ELR (cell line): Measurements from ENCODE around the gene CHST15.

Experiments
- DNase-seq: peaks from one replicate; pipeline ENCODE4 v3.0.0-alpha.2; 2015; ENCODE audit warnings: low read depth

Gene CHST15

DNA sequence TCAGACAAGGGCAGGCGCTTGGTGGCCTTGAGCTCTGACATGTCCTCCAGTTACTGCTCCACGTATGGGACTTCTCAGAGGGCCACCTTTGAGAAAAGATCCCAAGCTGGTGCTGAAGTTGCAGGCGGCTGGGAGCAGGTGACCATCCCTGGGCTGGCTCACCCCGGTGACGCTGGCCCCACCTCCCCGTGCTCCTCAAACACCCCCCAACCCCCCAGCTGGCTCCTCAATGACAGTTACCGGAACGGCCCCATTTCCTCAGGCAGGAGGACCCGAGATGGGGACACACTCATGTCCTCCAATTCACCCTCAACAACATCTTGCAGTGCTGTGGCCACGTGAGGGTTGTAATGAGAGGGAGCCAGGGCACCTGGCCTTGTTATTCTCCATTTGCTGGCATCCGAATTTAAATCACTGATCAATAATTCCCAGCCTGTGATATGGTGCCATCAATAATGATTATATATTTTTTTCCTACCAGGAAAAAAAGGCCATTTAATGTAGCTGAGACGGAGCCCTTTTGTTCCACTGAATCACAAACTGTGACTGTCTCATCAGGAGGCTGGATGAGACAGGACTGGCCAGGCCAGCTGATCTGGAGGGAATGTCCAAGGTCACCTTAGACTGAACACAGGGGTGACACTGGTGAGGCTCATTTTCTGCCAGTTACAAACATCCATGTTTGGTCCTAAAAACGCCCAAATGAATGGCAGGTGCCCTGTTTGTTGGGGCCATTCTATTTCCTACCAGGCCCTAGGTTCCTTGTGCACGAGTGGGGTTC lies 64.5 kb downstream of the CHST15 start:
- DNase-seq = no peak

GRCh38 chr10:124027651-124028050 lies 65.7 kb downstream of the CHST15 start:
- no peak for DNase-seq

DNA sequence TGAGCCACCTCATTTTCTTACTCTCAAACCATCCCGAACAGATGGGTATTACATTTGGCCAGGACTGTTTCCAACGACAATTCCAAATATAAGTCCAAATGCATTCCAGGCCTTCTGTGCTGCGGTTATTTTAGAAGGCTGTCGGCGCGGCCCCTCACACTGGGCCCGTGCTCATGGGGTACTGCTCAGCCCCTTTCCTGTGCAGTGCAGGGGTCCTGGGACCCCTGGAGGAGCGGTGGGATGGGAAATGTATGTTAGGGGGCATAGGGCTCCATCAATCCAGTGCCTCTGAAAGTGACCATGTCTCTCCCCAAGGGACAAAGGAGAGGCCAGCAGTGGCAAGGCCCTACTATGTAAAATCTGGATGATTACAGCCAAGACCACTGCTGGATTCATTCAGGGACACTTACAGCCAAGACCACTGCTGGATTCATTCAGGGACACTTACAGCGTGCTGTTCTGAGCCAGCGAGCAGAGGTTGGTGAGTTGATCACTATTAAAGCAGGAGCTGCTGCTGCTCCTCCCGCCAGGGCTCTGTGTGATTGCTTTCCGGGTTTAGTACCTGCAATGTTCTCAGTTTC lies 66.3 kb downstream of the CHST15 start:
- DNase-seq = no peak

GRCh38 chr10:124026589-124026939 lies 66.8 kb downstream of the CHST15 start:
- DNase-seq = no peak

GRCh38 chr10:124025660-124026588 lies 67.5 kb downstream of the CHST15 start:
- DNase-seq = peak; percentile 12

GRCh38 chr10:124025152-124025551 lies 68.2 kb downstream of the CHST15 start:
- DNase-seq = peak; percentile 20

DNA sequence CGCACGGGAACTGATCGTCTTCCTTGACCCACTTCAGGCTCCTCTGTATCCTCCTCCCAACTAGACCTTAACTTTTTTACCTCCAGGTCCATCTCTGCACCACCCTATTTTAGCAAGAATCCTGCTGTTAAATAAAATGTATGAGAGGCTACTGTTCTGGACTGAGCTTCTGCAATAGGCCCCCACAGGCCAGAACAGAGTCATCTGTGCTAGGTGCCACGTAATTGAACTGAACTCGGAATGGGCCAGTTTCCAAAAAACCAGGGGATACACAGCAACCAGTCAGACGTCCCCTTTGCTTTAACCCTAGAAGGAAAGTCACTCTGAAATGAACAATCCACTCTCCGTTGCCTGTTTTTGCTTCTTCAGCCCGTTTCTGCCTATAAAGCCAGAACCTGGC lies 71.3 kb downstream of the CHST15 start:
- no peak for DNase-seq

GRCh38 chr10:124020981-124021815 lies 72.2 kb downstream of the CHST15 start:
- DNase-seq = no peak

DNA sequence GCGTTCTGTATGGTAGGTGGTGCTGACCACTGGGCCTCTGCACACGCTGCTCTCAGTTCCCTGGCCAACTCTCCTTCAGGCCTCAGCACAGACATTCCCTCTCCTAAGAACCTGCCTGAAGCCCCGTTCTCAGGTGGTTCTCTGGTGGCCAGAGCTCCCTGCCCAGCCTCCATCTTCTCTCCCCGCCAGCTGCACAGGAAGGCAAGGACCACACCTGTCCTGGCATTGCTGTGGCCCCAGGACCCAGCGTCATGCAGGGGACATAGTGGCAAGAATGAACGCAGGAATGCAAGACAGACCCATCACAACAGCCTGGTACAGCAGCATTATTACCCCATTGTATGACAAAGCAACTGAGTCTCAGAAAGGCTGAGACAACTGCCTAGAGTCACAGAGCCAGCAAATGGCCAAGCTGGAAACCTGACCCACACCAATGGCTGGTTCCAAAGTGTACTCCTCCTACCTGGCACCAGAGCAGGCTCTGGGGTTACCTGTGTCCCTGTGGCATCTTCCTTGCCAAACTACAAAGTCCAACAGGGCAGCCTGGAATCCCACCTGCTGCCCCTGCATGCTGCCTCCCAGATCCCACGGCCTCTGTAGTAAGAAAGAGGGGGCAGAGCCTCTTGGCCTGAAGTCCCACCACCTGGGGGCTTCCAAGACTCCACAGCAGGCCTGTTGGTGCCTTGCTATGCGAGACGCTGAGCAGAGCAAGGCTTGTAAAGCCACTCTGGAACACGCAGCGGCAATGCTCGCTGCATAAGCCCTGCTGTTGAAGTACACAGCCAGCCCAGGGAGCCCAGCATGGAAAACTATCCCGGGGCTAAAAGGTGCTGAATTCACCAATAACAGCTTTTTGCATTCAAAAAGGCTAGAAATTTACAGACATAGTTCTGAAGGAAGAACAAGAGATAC lies 73.3 kb downstream of the CHST15 start:
- no peak for DNase-seq

DNA sequence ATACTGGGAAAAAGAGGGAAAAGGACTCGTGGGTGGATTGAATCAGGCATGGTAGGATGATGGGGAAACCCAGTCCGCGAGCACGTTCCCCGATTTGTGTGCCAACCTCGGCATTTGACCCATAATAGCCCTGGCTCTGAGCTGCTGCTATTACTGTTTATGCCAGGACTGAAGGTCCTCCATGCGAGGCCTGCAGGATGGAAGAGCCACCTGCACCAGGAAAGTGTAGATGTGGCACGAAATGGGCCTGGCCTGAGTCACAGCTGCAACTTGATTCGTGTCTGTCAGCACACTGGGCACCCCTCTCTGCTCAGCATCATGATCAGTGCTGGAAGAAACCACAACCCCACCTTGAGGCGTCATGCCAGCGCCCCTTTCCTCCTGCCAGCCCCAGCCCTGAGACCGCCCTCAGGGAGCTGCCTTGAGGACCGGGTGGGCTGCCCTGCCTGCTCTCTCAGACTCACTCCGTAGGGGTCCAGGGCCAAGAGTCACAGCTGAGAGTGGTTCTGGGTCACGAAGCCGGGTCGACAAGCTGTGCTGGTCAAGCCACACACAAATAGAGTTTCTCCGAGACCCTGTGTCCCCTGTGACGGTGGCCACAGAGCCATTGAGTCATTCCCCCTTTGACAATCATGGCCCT lies 74.4 kb downstream of the CHST15 start:
- DNase-seq = no peak

- no peak for DNase-seq
Measured at GRCh38 chr10:124017729-124018128, 75.7 kb downstream of the CHST15 start.

GRCh38 chr10:124016804-124017375 lies 76.5 kb downstream of the CHST15 start:
- DNase-seq = no peak

GRCh38 chr10:124015991-124016390 lies 77.4 kb downstream of the CHST15 start:
- no peak for DNase-seq

DNA sequence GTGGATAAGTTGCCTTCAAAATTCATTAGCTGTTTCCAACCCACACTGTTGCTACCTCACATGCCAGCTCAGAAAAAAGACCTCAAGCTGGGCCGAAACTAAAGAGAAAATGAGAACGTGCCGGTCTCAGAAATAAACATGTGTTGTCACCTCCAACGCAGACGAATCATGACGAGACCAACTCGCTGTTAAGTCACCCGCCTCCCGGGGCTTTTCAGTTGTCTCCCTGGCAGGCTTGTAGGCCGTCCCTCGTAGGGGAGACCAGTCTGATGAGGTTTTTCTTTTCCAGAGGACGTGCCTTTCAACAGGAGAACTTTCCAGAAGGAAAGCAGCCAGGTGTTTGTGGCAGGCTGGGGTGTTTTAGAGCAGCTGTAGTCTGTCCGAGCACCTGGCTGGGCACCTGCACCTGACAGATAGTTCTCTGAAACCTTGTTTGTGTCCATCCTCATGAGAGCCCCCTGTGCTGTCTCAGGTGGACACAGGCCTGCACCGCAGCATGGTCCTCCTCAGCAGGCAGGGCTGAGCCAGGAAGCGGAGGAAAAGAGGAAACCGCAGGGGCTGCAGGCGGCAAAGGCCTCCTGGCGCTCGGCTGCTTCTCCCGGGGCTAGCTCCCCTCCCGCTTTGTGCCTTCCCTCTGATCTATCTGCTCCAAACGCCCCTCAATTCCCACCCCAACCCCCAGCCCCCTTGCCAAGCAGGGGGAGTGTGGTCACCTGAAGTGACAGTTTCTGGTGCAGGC lies 78.8 kb downstream of the CHST15 start:
- DNase-seq = no peak

- DNase-seq = no peak
Measured at GRCh38 chr10:124013916-124014315, 79.5 kb downstream of the CHST15 start.

DNA sequence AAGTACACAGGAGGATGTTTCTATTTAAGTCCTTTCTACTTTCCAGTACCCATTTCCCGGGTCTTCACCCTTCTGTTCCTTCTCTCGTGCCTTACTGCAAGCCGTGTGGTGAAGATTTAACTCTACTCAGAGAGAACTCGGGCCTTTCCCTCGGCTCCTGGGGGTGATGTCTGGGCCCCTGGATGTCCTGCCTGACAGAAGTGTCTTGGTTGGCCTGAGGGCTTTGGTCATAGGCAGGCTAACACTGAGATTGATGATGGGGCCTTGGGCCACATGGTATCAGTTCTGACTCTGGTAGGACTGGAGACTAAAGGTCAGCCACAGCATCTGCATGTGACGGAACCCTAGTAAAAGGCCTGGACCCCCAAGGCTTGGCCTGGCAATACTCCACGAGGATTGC lies 80.4 kb downstream of the CHST15 start:
- DNase-seq = no peak

GRCh38 chr10:124012583-124012982 lies 80.8 kb downstream of the CHST15 start:
- DNase-seq = no peak

- DNase-seq = no peak
Measured at GRCh38 chr10:124012066-124012465, 81.3 kb downstream of the CHST15 start.

- no peak for DNase-seq
Measured at GRCh38 chr10:124011464-124011863, 81.9 kb downstream of the CHST15 start.
